ENCODE results near the gene ABI2.

DNA sequence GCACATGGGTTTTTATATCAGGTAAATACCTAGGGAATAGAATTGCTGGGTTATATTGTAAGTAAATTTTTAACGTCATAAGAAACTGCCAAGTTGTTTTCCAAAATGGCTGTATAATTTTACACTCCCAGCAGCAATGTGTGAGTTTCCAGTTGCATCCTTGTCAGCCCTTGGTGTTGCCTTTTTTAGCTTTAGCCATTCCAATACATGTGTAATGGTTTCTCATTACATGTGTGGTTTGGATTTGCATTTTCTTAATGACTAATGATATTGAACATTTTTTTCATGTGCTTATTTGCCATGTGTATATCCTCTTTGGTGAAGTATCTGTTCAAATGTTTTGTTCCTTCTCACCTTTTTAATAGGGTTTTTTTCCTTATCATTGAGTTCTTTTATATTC is 70.8 kb downstream of the ABI2 start:
- TF ChIP-seq RCOR1 (IDR thresholded peaks at IDR 0.05; ENCODE audit: insufficient replicate concordance, low read length) (no peak), POLR2A (IDR thresholded peaks at IDR 0.05; ENCODE audit: low read depth, low read length) (no peak), RAD21 (IDR thresholded peaks at IDR 0.05; ENCODE audit: low read length) (no peak), BHLHE40 (IDR thresholded peaks at IDR 0.05; ENCODE audit: low read depth, low read length) (no peak), CEBPB (IDR thresholded peaks at IDR 0.05; ENCODE audit: low read depth, low read length) (no peak)
- TF ChIP-seq, protein P1, sequence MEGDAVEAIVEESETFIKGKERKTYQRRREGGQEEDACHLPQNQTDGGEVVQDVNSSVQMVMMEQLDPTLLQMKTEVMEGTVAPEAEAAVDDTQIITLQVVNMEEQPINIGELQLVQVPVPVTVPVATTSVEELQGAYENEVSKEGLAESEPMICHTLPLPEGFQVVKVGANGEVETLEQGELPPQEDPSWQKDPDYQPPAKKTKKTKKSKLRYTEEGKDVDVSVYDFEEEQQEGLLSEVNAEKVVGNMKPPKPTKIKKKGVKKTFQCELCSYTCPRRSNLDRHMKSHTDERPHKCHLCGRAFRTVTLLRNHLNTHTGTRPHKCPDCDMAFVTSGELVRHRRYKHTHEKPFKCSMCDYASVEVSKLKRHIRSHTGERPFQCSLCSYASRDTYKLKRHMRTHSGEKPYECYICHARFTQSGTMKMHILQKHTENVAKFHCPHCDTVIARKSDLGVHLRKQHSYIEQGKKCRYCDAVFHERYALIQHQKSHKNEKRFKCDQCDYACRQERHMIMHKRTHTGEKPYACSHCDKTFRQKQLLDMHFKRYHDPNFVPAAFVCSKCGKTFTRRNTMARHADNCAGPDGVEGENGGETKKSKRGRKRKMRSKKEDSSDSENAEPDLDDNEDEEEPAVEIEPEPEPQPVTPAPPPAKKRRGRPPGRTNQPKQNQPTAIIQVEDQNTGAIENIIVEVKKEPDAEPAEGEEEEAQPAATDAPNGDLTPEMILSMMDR (conservative IDR thresholded peaks at IDR 0.05; ENCODE audit: low read depth, low read length): no peak
- TF ChIP-seq, protein P2, sequence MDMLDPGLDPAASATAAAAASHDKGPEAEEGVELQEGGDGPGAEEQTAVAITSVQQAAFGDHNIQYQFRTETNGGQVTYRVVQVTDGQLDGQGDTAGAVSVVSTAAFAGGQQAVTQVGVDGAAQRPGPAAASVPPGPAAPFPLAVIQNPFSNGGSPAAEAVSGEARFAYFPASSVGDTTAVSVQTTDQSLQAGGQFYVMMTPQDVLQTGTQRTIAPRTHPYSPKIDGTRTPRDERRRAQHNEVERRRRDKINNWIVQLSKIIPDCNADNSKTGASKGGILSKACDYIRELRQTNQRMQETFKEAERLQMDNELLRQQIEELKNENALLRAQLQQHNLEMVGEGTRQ (IDR thresholded peaks at IDR 0.05; ENCODE audit: low read depth, low read length): no peak
